HL-60 (cell line): Measurements from ENCODE around the gene STRADB.
"Not testable (repeated sequence)": the region's sequence is repeated elsewhere in the genome, so short reads cannot be mapped to it uniquely, and the experiment has no call there.

ENCODE experiments used
- DNase-seq, 2 experiments: peaks; one replicate each; pipeline ENCODE4 v3.0.0-alpha.2; 2010 to 2020; ENCODE audit warnings: low read depth in 1 of 2, low spot score in 1 of 2
- H3K27ac ChIP-seq: fragments of 250-450 bp; sonication (Bioruptor Pico); replicated peaks from 2 replicates; pipeline ENCODE4 v1.5.1; 2020; ENCODE audit warnings: mild to moderate bottlenecking, moderate library complexity
- H3K27me3 ChIP-seq: fragments of 250-450 bp; sonication (Bioruptor Pico); 2 replicates; pipeline ENCODE4 v1.5.1; 2021; ENCODE audit warnings: mild to moderate bottlenecking, moderate library complexity; ENCODE audit not compliant: insufficient read depth, poor library complexity, severe bottlenecking
- H3K4me3 ChIP-seq: replicated peaks from 2 replicates; pipeline ENCODE4 v1.5.1; 2011; ENCODE audit warnings: mild to moderate bottlenecking, control low read depth, low read length; ENCODE audit not compliant: insufficient read depth
- GABPA ChIP-seq: IDR thresholded peaks from 2 replicates; pipeline ENCODE4 v1.6.1; 2012; ENCODE audit warnings: low read depth
- POLR2AphosphoS5 ChIP-seq: IDR thresholded peaks from 2 replicates; pipeline ENCODE4 v1.6.1; 2012; ENCODE audit warnings: low read depth
- SPI1 ChIP-seq: IDR thresholded peaks from 2 replicates; pipeline ENCODE4 v1.6.1; 2012; ENCODE audit warnings: low read depth, mild to moderate bottlenecking, borderline replicate concordance
- TF ChIP-seq, protein P1 (sequence below): IDR thresholded peaks from 2 replicates; pipeline ENCODE4 v1.6.1; 2012; ENCODE audit warnings: low read depth; ENCODE audit not compliant: insufficient replicate concordance
- TF ChIP-seq, protein P2 (sequence below): IDR thresholded peaks from one replicate; pipeline ENCODE4 v1.5.1; 2011; ENCODE audit warnings: low read length, control low read depth, inconsistent platforms; ENCODE audit not compliant: insufficient read depth

Gene STRADB

DNA sequence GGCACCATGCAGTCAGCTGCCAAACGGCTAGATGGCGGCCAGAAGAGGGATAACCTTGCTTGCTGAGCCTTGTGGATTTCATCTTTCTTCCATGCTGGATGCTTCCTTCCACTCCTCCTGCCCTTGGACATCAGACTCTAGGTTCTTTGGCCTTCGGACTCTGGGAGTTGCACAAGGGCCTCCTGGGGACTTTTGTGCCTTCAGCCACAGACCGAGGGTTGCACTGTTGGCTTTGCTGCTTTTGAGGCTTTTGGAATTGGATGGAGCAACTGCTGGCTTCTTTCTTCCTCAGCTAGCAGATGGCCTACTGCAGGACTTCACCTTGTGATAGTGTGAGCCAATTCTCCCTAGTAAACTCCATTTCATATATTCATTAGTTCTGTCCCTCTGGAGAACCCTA is 31.0 kb downstream of the STRADB start:
- H3K27ac ChIP-seq, result no peak overlapping the region
- TF ChIP-seq, protein P1, sequence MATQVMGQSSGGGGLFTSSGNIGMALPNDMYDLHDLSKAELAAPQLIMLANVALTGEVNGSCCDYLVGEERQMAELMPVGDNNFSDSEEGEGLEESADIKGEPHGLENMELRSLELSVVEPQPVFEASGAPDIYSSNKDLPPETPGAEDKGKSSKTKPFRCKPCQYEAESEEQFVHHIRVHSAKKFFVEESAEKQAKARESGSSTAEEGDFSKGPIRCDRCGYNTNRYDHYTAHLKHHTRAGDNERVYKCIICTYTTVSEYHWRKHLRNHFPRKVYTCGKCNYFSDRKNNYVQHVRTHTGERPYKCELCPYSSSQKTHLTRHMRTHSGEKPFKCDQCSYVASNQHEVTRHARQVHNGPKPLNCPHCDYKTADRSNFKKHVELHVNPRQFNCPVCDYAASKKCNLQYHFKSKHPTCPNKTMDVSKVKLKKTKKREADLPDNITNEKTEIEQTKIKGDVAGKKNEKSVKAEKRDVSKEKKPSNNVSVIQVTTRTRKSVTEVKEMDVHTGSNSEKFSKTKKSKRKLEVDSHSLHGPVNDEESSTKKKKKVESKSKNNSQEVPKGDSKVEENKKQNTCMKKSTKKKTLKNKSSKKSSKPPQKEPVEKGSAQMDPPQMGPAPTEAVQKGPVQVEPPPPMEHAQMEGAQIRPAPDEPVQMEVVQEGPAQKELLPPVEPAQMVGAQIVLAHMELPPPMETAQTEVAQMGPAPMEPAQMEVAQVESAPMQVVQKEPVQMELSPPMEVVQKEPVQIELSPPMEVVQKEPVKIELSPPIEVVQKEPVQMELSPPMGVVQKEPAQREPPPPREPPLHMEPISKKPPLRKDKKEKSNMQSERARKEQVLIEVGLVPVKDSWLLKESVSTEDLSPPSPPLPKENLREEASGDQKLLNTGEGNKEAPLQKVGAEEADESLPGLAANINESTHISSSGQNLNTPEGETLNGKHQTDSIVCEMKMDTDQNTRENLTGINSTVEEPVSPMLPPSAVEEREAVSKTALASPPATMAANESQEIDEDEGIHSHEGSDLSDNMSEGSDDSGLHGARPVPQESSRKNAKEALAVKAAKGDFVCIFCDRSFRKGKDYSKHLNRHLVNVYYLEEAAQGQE, result no peak
- TF ChIP-seq POLR2AphosphoS5 (no peak), SPI1 (no peak), GABPA (no peak)
- TF ChIP-seq, protein P2, sequence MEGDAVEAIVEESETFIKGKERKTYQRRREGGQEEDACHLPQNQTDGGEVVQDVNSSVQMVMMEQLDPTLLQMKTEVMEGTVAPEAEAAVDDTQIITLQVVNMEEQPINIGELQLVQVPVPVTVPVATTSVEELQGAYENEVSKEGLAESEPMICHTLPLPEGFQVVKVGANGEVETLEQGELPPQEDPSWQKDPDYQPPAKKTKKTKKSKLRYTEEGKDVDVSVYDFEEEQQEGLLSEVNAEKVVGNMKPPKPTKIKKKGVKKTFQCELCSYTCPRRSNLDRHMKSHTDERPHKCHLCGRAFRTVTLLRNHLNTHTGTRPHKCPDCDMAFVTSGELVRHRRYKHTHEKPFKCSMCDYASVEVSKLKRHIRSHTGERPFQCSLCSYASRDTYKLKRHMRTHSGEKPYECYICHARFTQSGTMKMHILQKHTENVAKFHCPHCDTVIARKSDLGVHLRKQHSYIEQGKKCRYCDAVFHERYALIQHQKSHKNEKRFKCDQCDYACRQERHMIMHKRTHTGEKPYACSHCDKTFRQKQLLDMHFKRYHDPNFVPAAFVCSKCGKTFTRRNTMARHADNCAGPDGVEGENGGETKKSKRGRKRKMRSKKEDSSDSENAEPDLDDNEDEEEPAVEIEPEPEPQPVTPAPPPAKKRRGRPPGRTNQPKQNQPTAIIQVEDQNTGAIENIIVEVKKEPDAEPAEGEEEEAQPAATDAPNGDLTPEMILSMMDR, result no peak

DNA sequence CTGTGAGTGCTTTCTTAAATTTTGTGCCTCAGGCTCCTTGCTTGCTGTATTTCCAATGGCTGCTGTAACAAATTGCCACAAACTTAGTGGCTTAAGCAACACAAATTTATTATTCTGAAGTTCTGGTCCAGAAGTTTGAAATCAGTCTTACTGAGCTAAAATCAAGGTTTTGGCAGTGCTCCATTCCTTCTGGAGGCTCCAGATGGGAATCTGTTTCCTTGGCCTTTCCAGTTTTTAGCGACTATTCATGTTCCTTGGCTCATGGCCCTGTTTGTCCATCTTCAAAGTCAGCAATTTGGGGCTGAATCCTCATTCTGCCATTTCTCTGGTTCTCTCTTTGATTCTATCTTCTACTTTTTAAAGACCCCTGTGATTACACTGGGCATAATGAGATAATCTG is 31.8 kb downstream of the STRADB start:
- TF ChIP-seq, protein P1, result no peak
- TF ChIP-seq, protein P2, result no peak
- no peak for TF ChIP-seq SPI1
- TF ChIP-seq GABPA, result no peak
- no peak for TF ChIP-seq POLR2AphosphoS5
- no peak for DNase-seq
- Histone ChIP-seq H3K4me3 (no peak overlapping the region), H3K27ac (no peak overlapping the region), H3K27me3 (no peaks in the 10 kb centered on the region)

More for the DNA sequence above, 31.0 kb downstream of the STRADB start:
- Histone ChIP-seq H3K4me3 (no peak overlapping the region), H3K27me3 (no peaks in the 10 kb centered on the region)
- DNase-seq, result no peak

DNA sequence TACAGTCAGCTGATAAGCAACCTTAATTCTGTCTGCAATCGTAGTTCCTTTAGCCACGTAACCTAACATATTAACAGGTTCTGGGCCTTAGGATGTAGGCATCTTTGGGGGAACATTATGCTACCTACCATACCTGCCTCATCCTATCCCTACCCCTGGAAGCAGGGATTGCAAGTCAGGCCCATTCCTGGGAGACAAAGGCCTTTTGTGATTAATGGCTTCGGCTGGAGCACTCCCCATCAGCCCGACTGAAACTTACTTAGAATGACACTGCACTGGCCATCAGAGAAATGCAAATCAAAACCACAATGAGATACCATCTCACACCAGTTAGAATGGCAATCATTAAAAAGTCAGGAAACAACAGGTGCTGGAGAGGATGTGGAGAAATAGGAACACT is 32.2 kb downstream of the STRADB start:
- H3K27me3 ChIP-seq, H3K4me3 ChIP-seq, H3K27ac ChIP-seq, DNase-seq: not testable (repeated sequence)

DNA sequence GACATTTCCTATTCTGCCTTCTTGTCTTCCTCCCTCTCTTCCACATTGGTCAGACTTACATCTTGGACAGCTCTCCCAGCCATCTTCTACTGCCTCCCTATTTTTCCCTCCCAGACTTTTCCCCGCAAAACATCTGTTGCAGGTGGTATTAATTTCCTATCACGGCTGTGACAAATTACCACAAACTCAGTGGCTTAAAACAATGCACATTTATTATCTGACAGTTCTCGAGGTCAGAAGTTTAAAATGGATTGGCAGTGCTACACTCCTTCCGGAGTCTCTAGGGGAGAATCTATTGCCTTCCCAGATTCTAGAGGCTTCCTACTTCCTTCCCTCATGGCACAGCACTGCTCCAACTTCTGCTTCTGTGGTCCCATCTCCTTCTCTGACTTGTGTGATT is 33.3 kb downstream of the STRADB start:
- Histone ChIP-seq H3K4me3 (no peak overlapping the region), H3K27me3 (no peaks in the 10 kb centered on the region), H3K27ac (no peak overlapping the region)
- TF ChIP-seq, protein P2, result no peak
- TF ChIP-seq POLR2AphosphoS5 (no peak), SPI1 (no peak), GABPA (no peak)
- TF ChIP-seq, protein P1, result no peak
- no peak for DNase-seq
